ENCODE measurements around the gene SLAMF1. TPM values are rescaled to one million over a fixed set of nuclear protein-coding genes. Genes with fewer than 3 reads are reported as not detected.
A peak's percentile ranks its signal among the peaks of the same experiment; 100 is the strongest.

The SLAMF1 gene
- total and polyA plus RNA-seq, 11 donors, result 0.14 to 4.3 (median 0.60) TPM; not detected in 5

- WGBS, 4 donors, result 87 to 93% (median 92%) methylated on average over 2 of the region's 2 CpGs
- Histone ChIP-seq H3K4me1 (peaks cover 0 to 64% (median 6%) of the 10 kb centered on the region in 12 donors), H3K27me3 (no peaks in the 10 kb centered on the region), H3K27ac (no peak overlapping the region), H3K4me3 (no peak overlapping the region), H3K36me3 (no peaks in the 10 kb centered on the region), H3K9me3 (peaks cover 0 to 13% (median 4%) of the 10 kb centered on the region in 12 donors)
- TF ChIP-seq POLR2A (IDR thresholded peaks at IDR 0.05), result no peak
- no peak for TF ChIP-seq CTCF (IDR thresholded peaks at IDR 0.05)
- intact Hi-C loops (cut with DNase I), result no loop called here
- ATAC-seq, result no peak
- DNase-seq, result no peak
Measured at GRCh38 chr1:160667896-160668295, 21.1 kb upstream of the SLAMF1 start.

DNA sequence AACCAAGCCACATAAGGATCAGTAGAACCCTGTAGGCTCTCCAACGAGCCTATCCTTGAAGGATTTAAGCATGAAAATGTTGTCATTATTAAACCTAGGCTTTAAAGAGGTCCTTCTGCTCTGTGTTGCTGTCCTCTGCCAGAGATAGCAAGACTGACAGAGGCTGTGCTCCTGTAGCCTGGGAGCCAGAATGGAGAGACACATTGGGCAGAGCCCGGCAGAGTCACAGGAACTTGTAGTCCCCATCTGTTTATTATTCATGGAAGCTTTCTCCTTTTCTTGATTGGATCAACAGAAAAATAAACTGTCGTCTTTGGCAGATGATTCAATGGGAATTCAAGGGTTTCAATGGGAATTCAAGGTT, 19.2 kb upstream of the SLAMF1 start:
- Histone ChIP-seq H3K4me1 (peaks cover 0 to 54% (median 6%) of the 10 kb centered on the region in 12 donors), H3K36me3 (no peaks in the 10 kb centered on the region), H3K27ac (peak overlapping the region; percentile 15 to 94 (median 60)), H3K9me3 (peaks cover 0 to 13% (median 4%) of the 10 kb centered on the region in 12 donors), H3K4me3 (peak overlapping the region in 1 of 12 donors; percentile 10), H3K27me3 (no peaks in the 10 kb centered on the region)
- WGBS, 4 donors, result 31 to 41% (median 37%) methylated on average over 3 of the region's 3 CpGs
- TF ChIP-seq POLR2A (IDR thresholded peaks at IDR 0.05), result no peak
- no peak for TF ChIP-seq CTCF (IDR thresholded peaks at IDR 0.05)
- DNase-seq (no peak), ATAC-seq (no peak)
- intact Hi-C loops (cut with DNase I), result no loop called here

GRCh38 chr1:160665330-160666078, 18.7 kb upstream of the SLAMF1 start:
- 17 to 29% (median 18%) methylated on average over 6 of the region's 6 CpGs for WGBS, 4 donors
- H3K4me3 ChIP-seq, result peak overlapping the region in 1 of 12 donors; percentile 10
- TF ChIP-seq CTCF (IDR thresholded peaks at IDR 0.05), result no peak
- ATAC-seq, result peak; percentile 32 to 85 (median 78)
- peak overlapping the region; percentile 15 to 94 (median 60) for H3K27ac ChIP-seq
- peaks cover 0 to 54% (median 6%) of the 10 kb centered on the region in 12 donors for H3K4me1 ChIP-seq
- no peaks in the 10 kb centered on the region for H3K36me3 ChIP-seq
- peaks cover 0 to 13% (median 4%) of the 10 kb centered on the region in 12 donors for H3K9me3 ChIP-seq
- H3K27me3 ChIP-seq, result no peaks in the 10 kb centered on the region
- peak; percentile 43 to 82 (median 59) for DNase-seq
- intact Hi-C loops (cut with DNase I), result no loop called here

GRCh38 chr1:160664573-160665051, 17.8 kb upstream of the SLAMF1 start:
- peak in 1 of 4 donors; percentile 30 for ATAC-seq
- Histone ChIP-seq H3K27ac (peak overlapping the region in 5 of 12 donors; percentile 47 to 94 (median 79)), H3K4me3 (no peak overlapping the region), H3K27me3 (no peaks in the 10 kb centered on the region), H3K9me3 (peaks cover 0 to 18% (median 3%) of the 10 kb centered on the region in 12 donors), H3K4me1 (peaks cover 0 to 54% (median 6%) of the 10 kb centered on the region in 12 donors), H3K36me3 (no peaks in the 10 kb centered on the region)
- TF ChIP-seq CTCF (IDR thresholded peaks at IDR 0.05), result no peak
- no peak for TF ChIP-seq POLR2A (IDR thresholded peaks at IDR 0.05)
- DNase-seq, result no peak
- WGBS, 4 donors, result 60 to 67% (median 64%) methylated on average over 3 of the region's 3 CpGs
- intact Hi-C loops (cut with DNase I), result no loop called here
